IPS DF 4.7 (cell line): Measurements from ENCODE around the gene FSD2.
"Not testable (repeated sequence)": the region's sequence is repeated elsewhere in the genome, so short reads cannot be mapped to it uniquely, and the experiment has no call there.

Experiments
- DNase-seq: peaks from one replicate; pipeline ENCODE4 v3.0.0-alpha.2; 2013; ENCODE audit warnings: low spot score; ENCODE audit errors: extremely low read depth

FSD2 gene

GRCh38 chr15:82742134-82742533 is 63.7 kb downstream of the FSD2 start:
- DNase-seq: no peak

- no peak for DNase-seq
Measured at GRCh38 chr15:82739086-82739485, 66.8 kb downstream of the FSD2 start.

- DNase-seq: no peak
Measured at GRCh38 chr15:82737975-82738374, 67.9 kb downstream of the FSD2 start.

- no peak for DNase-seq
Measured at GRCh38 chr15:82731527-82731926, 74.3 kb downstream of the FSD2 start.

- DNase-seq: no peak
Measured at GRCh38 chr15:82730022-82730530, 75.8 kb downstream of the FSD2 start.

- no peak for DNase-seq
Measured at GRCh38 chr15:82726816-82727215, 79.1 kb downstream of the FSD2 start.

GRCh38 chr15:82715003-82715402 is 90.9 kb downstream of the FSD2 start:
- DNase-seq: no peak

GRCh38 chr15:82714016-82714415 is 91.9 kb downstream of the FSD2 start:
- DNase-seq: no peak

- no peak for DNase-seq
Measured at GRCh38 chr15:82712036-82712435, 93.8 kb downstream of the FSD2 start.

GRCh38 chr15:82710926-82711490 is 94.9 kb downstream of the FSD2 start:
- DNase-seq: no peak

- no peak for DNase-seq
Measured at GRCh38 chr15:82710208-82710555, 95.7 kb downstream of the FSD2 start.

- no peak for DNase-seq
Measured at GRCh38 chr15:82709421-82710207, 96.3 kb downstream of the FSD2 start, which contains the start of gene AP3B2. AP3B2 (minus strand) TSS chr15:82709875; CDS start chr15:82709706, 169 bp downstream.

GRCh38 chr15:82709081-82709420 is 96.8 kb downstream of the FSD2 start:
- DNase-seq: no peak

- DNase-seq: not testable (repeated sequence)
Measured at GRCh38 chr15:82705856-82706255, 100.0 kb downstream of the FSD2 start.
